K562 (cell line): ENCODE results near the gene MED29. TPM values are rescaled to one million over a fixed set of nuclear protein-coding genes. Genes with fewer than 3 reads are reported as not detected.

Experiments used
- ATAC-seq: fragments of 200-7000 bp; cut with Tn5 transposase; 3 replicates; pipeline ENCODE4 v1.9.1; 2020; ENCODE audit warnings: moderate library complexity
- BruUV-seq: library from RNA; stranded (reverse); fragments of 400-500 nt; replicated peaks from 2 replicates; lab custom pipeline; 2021; lab: Mats Ljungman, UMichigan
- CTCF ChIA-PET: fragments of 300-600 bp; formaldehyde crosslinking; extraction: SDS; loops from one replicate; lab custom pipeline; 2021; ENCODE audit warnings: low intra/inter-chr PET ratio; lab: Yijun Ruan, JAX
- POLR2A ChIA-PET: fragments of 300-600, 350-650 bp; sonication (Branson Sonifier 250); formaldehyde crosslinking; extraction: SDS; loops from one replicate; lab custom pipeline; 2021; ENCODE audit warnings: antibody characterized with exemption, inconsistent platforms; lab: Yijun Ruan, JAX
- DNase-seq, 4 experiments: peaks; one replicate each; pipeline versions ENCODE4 v3.0.0 to v3.0.0-alpha.2; 2011 to 2018; ENCODE audit warnings: low spot score in 3 of 4, mixed read lengths in 3 of 4; ENCODE audit errors: extremely low read depth in 1 of 4
- FAIRE-seq: peaks from 2 replicates; lab custom pipeline; 2011; peaks lifted over from hg19 to GRCh38; lab: Jason Lieb, UNC
- H2AFZ ChIP-seq: 2 replicates; pipeline ENCODE4 v1.6.0; 2011; ENCODE audit warnings: low read depth, low read length, control low read depth, inconsistent platforms
- H3K27ac ChIP-seq: fragments of 200-600 bp; 3 replicates; pipeline ENCODE4 v1.8.0; 2011; ENCODE audit warnings: low read depth, mild to moderate bottlenecking, control low read depth, inconsistent platforms, low read length, moderate library complexity, mixed read lengths; ENCODE audit errors: extremely low read depth
- H3K27me3 ChIP-seq, 2 experiments: fragments of 300-600 bp in 1 of 2; 2 replicates in 1 of 2; 3 replicates in 1 of 2; pipeline versions ENCODE4 v1.6.0 to v1.8.0; 2011; ENCODE audit warnings: inconsistent platforms in 2 of 2, low read length in 2 of 2, mild to moderate bottlenecking in 1 of 2, mixed read lengths in 1 of 2, moderate library complexity in 1 of 2; ENCODE audit not compliant: control insufficient read depth in 2 of 2, insufficient read depth in 2 of 2
- H3K36me3 ChIP-seq: fragments of 300-600 bp; 3 replicates; pipeline ENCODE4 v1.8.0; 2011; ENCODE audit warnings: mild to moderate bottlenecking, low read length, inconsistent platforms; ENCODE audit not compliant: control insufficient read depth, insufficient read depth
- H3K4me1 ChIP-seq, 2 experiments: fragments of 200-600 bp in 1 of 2; replicated peaks in 1 of 2; 2 replicates in 1 of 2; 3 replicates in 1 of 2; pipeline versions ENCODE4 v1.5.1 to v1.8.0; 2011; ENCODE audit warnings: inconsistent platforms in 2 of 2, low read length in 2 of 2, mild to moderate bottlenecking in 1 of 2, mixed read lengths in 1 of 2, moderate library complexity in 1 of 2; ENCODE audit not compliant: control insufficient read depth in 2 of 2, insufficient read depth in 2 of 2
- H3K4me2 ChIP-seq: 2 replicates; pipeline ENCODE4 v1.6.1; 2011; ENCODE audit warnings: low read length, control low read depth, inconsistent platforms, mixed read lengths; ENCODE audit not compliant: insufficient read depth
- H3K4me3 ChIP-seq: fragments of 200-600 bp; sonication (generic), shearing (Covaris generic); 2 replicates; pipeline ENCODE4 v1.5.1; 2016; ENCODE audit warnings: control low read depth, inconsistent platforms
- H3K79me2 ChIP-seq: fragments of 200-600 bp; 3 replicates; pipeline ENCODE4 v1.8.0; 2011; ENCODE audit warnings: low read length, inconsistent platforms; ENCODE audit not compliant: control insufficient read depth, insufficient read depth
- H3K9ac ChIP-seq, 2 experiments: 2 replicates each; pipeline versions ENCODE4 v1.6.0 to v1.6.1; 2011; ENCODE audit warnings: low read depth in 2 of 2, low read length in 2 of 2, control low read depth in 1 of 2, inconsistent platforms in 1 of 2, mild to moderate bottlenecking in 1 of 2, mixed read lengths in 1 of 2; ENCODE audit not compliant: insufficient read depth in 1 of 2
- H3K9me1 ChIP-seq: one replicate; pipeline ENCODE4 v1.6.0; 2011; ENCODE audit warnings: inconsistent platforms, mild to moderate bottlenecking, low read length, moderate library complexity; ENCODE audit not compliant: control insufficient read depth, insufficient read depth
- H3K9me3 ChIP-seq: replicated peaks from 2 replicates; pipeline ENCODE4 v1.5.1; 2011; ENCODE audit warnings: low read depth, low read length, inconsistent platforms; ENCODE audit not compliant: control insufficient read depth, insufficient read depth
- H4K20me1 ChIP-seq: replicated peaks from 2 replicates; pipeline ENCODE4 v1.6.1; 2011; ENCODE audit warnings: low read length, inconsistent platforms, mixed read lengths; ENCODE audit not compliant: control insufficient read depth, insufficient read depth
- KDM4B ChIP-seq, 2 experiments: fragments of 450-650 bp in 1 of 2; sonication (generic) in 1 of 2; IDR thresholded peaks; 2 replicates each; pipeline ENCODE4 v1.6.1; 2016 to 2017; ENCODE audit warnings: borderline replicate concordance in 2 of 2, antibody characterized with exemption in 1 of 2, low read depth in 1 of 2, mild to moderate bottlenecking in 1 of 2
- POLR2G ChIP-seq: fragments of 200-400 bp; formaldehyde crosslinking; IDR thresholded peaks from 2 replicates; pipeline ENCODE4 v1.6.1; 2017; ENCODE audit warnings: low read depth, mild to moderate bottlenecking, antibody characterized with exemption, low read length, moderate library complexity
- ZNF584 ChIP-seq: fragments of 200-800 bp; sonication (Bioruptor generic); IDR thresholded peaks from 2 replicates; pipeline ENCODE4 v1.6.1; 2016; ENCODE audit warnings: low read depth, mild to moderate bottlenecking, missing genetic modification characterization, missing compliant biosample characterization
- ZNF644 ChIP-seq: fragments of 200-800 bp; sonication (Bioruptor generic); IDR thresholded peaks from 2 replicates; pipeline ENCODE4 v1.6.1; 2016; ENCODE audit warnings: low read depth, missing genetic modification characterization, missing compliant biosample characterization
- WGBS: fragments of 100-300 bp; shearing (Covaris generic); methylation state at CpG from one replicate; pipeline ENCODE4 v1.1.6; 2016; ENCODE audit warnings: low coverage, mixed read lengths; ENCODE audit not compliant: insufficient coverage; ENCODE audit errors: missing lambda C conversion rate; 5-methylcytosine and 5-hydroxymethylcytosine counted together
- in situ Hi-C: fragments of 300-500 bp; cut with MboI; formaldehyde crosslinking; loops from 4 replicates; pipeline ENCODE4 v1.15.0; 2018; ENCODE audit warnings: inconsistent platforms, mixed read lengths
- intact Hi-C: fragments of 100-400 bp; cut with micrococcal nuclease; formaldehyde crosslinking; loops from 2 replicates; pipeline ENCODE4 v1.14.2; 2022
- polyA plus RNA-seq, 8 experiments: library from polyadenylated mRNA; depleted of rRNA in 4 of 8; stranded (reverse) in 5 of 8; unstranded in 3 of 8; fragments of >200 nt; fragmentation: Nextera tagmentation in 2 of 8; fragmentation: Illumina TruSeq in 1 of 8; extraction: Ambion mirVana in 2 of 8; extraction: Trizol in 1 of 8; gene quantifications; 2 replicates each; pipeline versions ENCODE4 v1.2.1 to v1.2.3, GENCODE V29; 2011 to 2014; ENCODE audit warnings: inconsistent platforms in 1 of 8, missing spikeins in 1 of 8
- total RNA-seq, 7 experiments: library from RNA; depleted of rRNA in 6 of 7; stranded (reverse); fragments of >200 nt in 6 of 7; fragmentation: Illumina TruSeq in 2 of 7; extraction: Trizol in 2 of 7; gene quantifications; 2 replicates each; pipeline versions ENCODE4 v1.2.1 to v1.2.3, GENCODE V29; 2011 to 2021; ENCODE audit warnings: low replicate concordance in 1 of 7
- TF ChIP-seq, protein P1 (sequence below), 3 experiments: fragments of 200-800 bp in 1 of 3; fragments of 250-450 bp in 1 of 3; fragments of 450-650 bp in 1 of 3; sonication (Bioruptor Pico) in 1 of 3; sonication (Bioruptor generic) in 1 of 3; formaldehyde crosslinking in 1 of 3; IDR thresholded peaks; 2 replicates each; pipeline versions ENCODE4 v1.6.1 to v1.8.0; 2016 to 2022; ENCODE audit warnings: mild to moderate bottlenecking in 2 of 3, missing genetic modification characterization in 2 of 3, missing compliant biosample characterization in 1 of 3, moderate library complexity in 1 of 3
- TF ChIP-seq, protein P2 (sequence below): fragments of 450-650 bp; formaldehyde crosslinking; IDR thresholded peaks from 2 replicates; pipeline ENCODE4 v1.4.0; 2020; ENCODE audit warnings: mild to moderate bottlenecking, mixed read lengths

The MED29 gene
- total and polyA plus RNA-seq, 9 of the 15 experiments (the other 6 are each of a cell fraction or from before 2014, with no cell fraction given): 1.8 to 22.6 (median 12.4) TPM

DNA sequence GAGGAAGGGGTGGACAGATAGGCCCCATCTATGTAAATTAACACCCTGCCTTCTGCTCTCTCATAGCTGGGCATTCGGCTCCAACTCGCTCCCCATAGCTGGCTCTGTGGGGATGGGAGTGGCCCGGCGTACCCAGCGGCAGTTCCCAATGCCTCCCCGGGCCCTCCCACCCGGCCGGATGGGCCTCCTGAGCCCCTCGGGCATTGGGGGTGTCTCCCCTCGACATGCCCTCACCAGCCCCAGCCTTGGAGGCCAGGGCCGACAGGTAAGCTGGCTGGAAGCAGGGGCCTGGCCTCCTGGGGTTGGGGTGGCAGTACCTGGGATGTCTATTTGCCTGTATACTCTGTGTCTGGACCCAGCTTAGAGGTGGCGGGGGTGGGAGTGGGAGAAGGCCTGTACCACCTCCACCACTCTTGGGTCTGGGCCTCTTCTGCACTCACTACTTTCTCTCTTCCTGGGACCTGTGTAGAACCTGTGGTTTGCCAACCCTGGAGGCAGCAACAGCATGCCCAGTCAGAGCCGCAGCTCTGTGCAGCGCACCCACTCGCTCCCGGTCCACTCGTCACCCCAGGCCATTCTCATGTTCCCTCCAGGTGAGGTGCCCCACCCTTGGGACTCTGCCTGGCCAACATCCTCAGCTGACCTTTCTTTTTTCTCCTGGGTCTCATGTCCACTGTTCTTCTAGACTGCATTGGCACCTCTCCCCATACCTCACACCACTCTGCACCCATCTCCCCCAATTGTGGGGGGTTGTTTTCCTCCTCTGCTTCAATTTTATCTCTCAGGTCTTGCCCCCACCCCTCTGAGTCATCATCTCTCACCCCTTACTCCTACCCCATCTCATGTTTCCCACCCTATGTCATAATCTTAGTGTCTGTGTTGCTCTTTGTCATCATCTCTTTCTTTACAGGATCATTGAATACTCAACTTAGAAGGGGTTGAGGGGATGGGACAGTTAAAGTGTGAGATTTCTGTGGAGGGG, 10.4 kb upstream of the MED29 start:
- Histone ChIP-seq H3K27me3 (no peaks in the 10 kb centered on the region), H3K36me3 (peaks cover 100% of the 10 kb centered on the region), H3K4me1 (peaks cover 17 to 27% of the 10 kb centered on the region in 2 experiments), H3K9me1 (peaks cover 13% of the 10 kb centered on the region), H3K4me3 (no peak overlapping the region), H3K9ac (no peak overlapping the region), H2AFZ (no peak overlapping the region), H3K4me2 (no peak overlapping the region), H3K27ac (no peak overlapping the region), H3K9me3 (no peaks in the 10 kb centered on the region), H4K20me1 (peaks cover 30% of the 10 kb centered on the region), H3K79me2 (0 out of 3 replicates have a peak, but pooled peaks cover 3% of the 10 kb centered on the region)
- no peak for ATAC-seq
- in situ Hi-C loops: no loop called here
- no TSS peak for BruUV-seq
- intact Hi-C loops: no loop called here
- POLR2A ChIA-PET: interaction anchor here (0.5 to 2.5 kb wide), 2 partner anchors 10 to 52 kb away, joined by 3 to 15 read pairs; partner anchors contain the start of genes MED29 and PAF1
- TF ChIP-seq POLR2G (peak; percentile 49; the same call in 1 of the 2 replicates), ZNF584 (no peak), KDM4B (IDR thresholded peaks at IDR 0.05; ENCODE audit: borderline replicate concordance in 2 of 2, low read depth in 1 of 2) (no peak), ZNF644 (tag) (no peak)
- TF ChIP-seq, protein P1, sequence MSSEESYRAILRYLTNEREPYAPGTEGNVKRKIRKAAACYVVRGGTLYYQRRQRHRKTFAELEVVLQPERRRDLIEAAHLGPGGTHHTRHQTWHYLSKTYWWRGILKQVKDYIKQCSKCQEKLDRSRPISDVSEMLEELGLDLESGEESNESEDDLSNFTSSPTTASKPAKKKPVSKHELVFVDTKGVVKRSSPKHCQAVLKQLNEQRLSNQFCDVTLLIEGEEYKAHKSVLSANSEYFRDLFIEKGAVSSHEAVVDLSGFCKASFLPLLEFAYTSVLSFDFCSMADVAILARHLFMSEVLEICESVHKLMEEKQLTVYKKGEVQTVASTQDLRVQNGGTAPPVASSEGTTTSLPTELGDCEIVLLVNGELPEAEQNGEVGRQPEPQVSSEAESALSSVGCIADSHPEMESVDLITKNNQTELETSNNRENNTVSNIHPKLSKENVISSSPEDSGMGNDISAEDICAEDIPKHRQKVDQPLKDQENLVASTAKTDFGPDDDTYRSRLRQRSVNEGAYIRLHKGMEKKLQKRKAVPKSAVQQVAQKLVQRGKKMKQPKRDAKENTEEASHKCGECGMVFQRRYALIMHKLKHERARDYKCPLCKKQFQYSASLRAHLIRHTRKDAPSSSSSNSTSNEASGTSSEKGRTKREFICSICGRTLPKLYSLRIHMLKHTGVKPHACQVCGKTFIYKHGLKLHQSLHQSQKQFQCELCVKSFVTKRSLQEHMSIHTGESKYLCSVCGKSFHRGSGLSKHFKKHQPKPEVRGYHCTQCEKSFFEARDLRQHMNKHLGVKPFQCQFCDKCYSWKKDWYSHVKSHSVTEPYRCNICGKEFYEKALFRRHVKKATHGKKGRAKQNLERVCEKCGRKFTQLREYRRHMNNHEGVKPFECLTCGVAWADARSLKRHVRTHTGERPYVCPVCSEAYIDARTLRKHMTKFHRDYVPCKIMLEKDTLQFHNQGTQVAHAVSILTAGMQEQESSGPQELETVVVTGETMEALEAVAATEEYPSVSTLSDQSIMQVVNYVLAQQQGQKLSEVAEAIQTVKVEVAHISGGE (CRISPR knock-in tag; IDR thresholded peaks at IDR 0.05): no peak
- TF ChIP-seq, protein P2, sequence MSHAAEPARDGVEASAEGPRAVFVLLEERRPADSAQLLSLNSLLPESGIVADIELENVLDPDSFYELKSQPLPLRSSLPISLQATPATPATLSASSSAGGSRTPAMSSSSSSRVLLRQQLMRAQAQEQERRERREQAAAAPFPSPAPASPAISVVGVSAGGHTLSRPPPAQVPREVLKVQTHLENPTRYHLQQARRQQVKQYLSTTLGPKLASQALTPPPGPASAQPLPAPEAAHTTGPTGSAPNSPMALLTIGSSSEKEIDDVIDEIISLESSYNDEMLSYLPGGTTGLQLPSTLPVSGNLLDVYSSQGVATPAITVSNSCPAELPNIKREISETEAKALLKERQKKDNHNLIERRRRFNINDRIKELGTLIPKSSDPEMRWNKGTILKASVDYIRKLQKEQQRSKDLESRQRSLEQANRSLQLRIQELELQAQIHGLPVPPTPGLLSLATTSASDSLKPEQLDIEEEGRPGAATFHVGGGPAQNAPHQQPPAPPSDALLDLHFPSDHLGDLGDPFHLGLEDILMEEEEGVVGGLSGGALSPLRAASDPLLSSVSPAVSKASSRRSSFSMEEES (CRISPR knock-in tag): no peak
- 96% methylated on average over 12 of the region's 17 CpGs for WGBS
- DNase-seq: no peak
- CTCF ChIA-PET: no interaction called here
- FAIRE-seq: no peak
